Breast epithelium (tissue), 4 donors: ENCODE results near the gene ATF3. TPM values are rescaled to one million over a fixed set of nuclear protein-coding genes. Genes with fewer than 3 reads are reported as not detected.
A peak's percentile ranks its signal among the peaks of the same experiment; 100 is the strongest.

Source experiments
- DNase-seq, 2 donors: peaks; one replicate each; pipeline ENCODE4 v3.0.0-alpha.2; 2019; ENCODE audit warnings: low spot score in 2 of 2
- H3K27ac ChIP-seq, 2 donors: fragments of 200-600 bp; sonication (generic) in 1 of 2; one replicate each; pipeline ENCODE4 v1.5.1; 2016 to 2019; ENCODE audit warnings: mild to moderate bottlenecking in 1 of 2
- H3K27me3 ChIP-seq, 2 donors: fragments of 200-600 bp; sonication (generic) in 1 of 2; one replicate each; pipeline versions ENCODE4 v1.5.1 to v1.6.0; 2017 to 2019; ENCODE audit warnings: control low read depth in 1 of 2, mild to moderate bottlenecking in 1 of 2
- H3K36me3 ChIP-seq: fragments of 200-600 bp; one replicate; pipeline ENCODE4 v1.5.1; 2019
- H3K4me1 ChIP-seq, 2 donors: fragments of 200-600 bp; sonication (generic); one replicate each; pipeline ENCODE4 v1.5.1; 2016 to 2019; ENCODE audit warnings: control low read depth in 1 of 2
- H3K4me3 ChIP-seq, 3 donors: fragments of 200-600 bp; sonication (generic); 1 replicate in 2 of 3; 2 replicates in 1 of 3; pipeline ENCODE4 v1.5.1; 2016 to 2019; ENCODE audit warnings: mild to moderate bottlenecking in 3 of 3, moderate library complexity in 2 of 3
- H3K9me3 ChIP-seq, 2 donors: fragments of 200-600 bp; sonication (generic) in 1 of 2; one replicate each; pipeline ENCODE4 v1.5.1; 2016 to 2019; ENCODE audit warnings: control low read depth in 1 of 2
- POLR2A ChIP-seq: fragments of 450-650 bp; IDR thresholded peaks from one replicate; pipeline ENCODE4 v1.6.1; 2016; ENCODE audit warnings: antibody characterized with exemption, mild to moderate bottlenecking, moderate library complexity
- POLR2AphosphoS5 ChIP-seq, 3 donors: sonication (generic); formaldehyde crosslinking; IDR thresholded peaks; one replicate each; pipeline ENCODE4 v1.6.1; 2017; ENCODE audit warnings: antibody characterized with exemption in 3 of 3
- intact Hi-C: fragments of 100-400 bp; cut with DNase I; formaldehyde crosslinking; loops from one replicate; pipeline ENCODE4 v1.15.1; 2023; ENCODE audit warnings: low total_unique reads
- total RNA-seq, 3 donors: library from RNA; depleted of rRNA; stranded (reverse); fragments of >200 nt; gene quantifications; one replicate each; pipeline ENCODE4 v1.1.0, GENCODE V29; 2016
- TF ChIP-seq, protein P1 (sequence below), 3 donors: fragments of 450-650 bp; IDR thresholded peaks; one replicate each; pipeline ENCODE4 v1.5.1; 2016 to 2017; ENCODE audit warnings: antibody characterized with exemption in 3 of 3, mild to moderate bottlenecking in 3 of 3, moderate library complexity in 3 of 3

ATF3 gene
- total RNA-seq, 3 donors from 2014 or later, result 6.7 to 90.9 (median 26.9) TPM

DNA sequence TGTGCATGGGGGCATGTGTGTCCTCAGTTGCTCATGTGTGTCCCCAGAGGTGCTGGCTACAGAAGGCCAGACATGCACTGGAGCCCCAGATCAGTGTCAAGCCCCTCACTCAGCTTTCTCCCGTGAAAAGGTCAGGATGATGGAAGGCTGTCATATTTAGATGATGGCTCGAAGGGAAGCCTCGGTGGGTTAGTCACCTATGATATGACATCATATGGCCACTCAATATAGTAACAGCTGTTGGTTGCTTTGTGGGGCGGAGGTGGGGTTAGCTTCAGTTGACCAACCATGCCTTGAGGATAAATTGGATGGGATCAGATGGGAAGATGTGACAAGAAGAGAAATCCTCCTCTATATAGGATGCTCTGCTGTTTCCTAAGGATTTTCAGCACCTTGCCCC is 43.5 kb upstream of the ATF3 start:
- no peak for DNase-seq
- H3K4me1 ChIP-seq, result no peaks in the 10 kb centered on the region
- H3K4me3 ChIP-seq, result no peak overlapping the region
- TF ChIP-seq POLR2A (no peak), POLR2AphosphoS5 (IDR thresholded peaks at IDR 0.05) (no peak)
- TF ChIP-seq, protein P1, sequence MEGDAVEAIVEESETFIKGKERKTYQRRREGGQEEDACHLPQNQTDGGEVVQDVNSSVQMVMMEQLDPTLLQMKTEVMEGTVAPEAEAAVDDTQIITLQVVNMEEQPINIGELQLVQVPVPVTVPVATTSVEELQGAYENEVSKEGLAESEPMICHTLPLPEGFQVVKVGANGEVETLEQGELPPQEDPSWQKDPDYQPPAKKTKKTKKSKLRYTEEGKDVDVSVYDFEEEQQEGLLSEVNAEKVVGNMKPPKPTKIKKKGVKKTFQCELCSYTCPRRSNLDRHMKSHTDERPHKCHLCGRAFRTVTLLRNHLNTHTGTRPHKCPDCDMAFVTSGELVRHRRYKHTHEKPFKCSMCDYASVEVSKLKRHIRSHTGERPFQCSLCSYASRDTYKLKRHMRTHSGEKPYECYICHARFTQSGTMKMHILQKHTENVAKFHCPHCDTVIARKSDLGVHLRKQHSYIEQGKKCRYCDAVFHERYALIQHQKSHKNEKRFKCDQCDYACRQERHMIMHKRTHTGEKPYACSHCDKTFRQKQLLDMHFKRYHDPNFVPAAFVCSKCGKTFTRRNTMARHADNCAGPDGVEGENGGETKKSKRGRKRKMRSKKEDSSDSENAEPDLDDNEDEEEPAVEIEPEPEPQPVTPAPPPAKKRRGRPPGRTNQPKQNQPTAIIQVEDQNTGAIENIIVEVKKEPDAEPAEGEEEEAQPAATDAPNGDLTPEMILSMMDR (IDR thresholded peaks at IDR 0.05), result no peak
- H3K27ac ChIP-seq, result no peak overlapping the region
- no peaks in the 10 kb centered on the region for H3K27me3 ChIP-seq
- H3K36me3 ChIP-seq, result no peaks in the 10 kb centered on the region
- no peaks in the 10 kb centered on the region for H3K9me3 ChIP-seq
- intact Hi-C loops, result loop anchor here (5.0 kb wide), 1 partner anchor 42 kb away; the partner anchor contains the start of gene ATF3

DNA sequence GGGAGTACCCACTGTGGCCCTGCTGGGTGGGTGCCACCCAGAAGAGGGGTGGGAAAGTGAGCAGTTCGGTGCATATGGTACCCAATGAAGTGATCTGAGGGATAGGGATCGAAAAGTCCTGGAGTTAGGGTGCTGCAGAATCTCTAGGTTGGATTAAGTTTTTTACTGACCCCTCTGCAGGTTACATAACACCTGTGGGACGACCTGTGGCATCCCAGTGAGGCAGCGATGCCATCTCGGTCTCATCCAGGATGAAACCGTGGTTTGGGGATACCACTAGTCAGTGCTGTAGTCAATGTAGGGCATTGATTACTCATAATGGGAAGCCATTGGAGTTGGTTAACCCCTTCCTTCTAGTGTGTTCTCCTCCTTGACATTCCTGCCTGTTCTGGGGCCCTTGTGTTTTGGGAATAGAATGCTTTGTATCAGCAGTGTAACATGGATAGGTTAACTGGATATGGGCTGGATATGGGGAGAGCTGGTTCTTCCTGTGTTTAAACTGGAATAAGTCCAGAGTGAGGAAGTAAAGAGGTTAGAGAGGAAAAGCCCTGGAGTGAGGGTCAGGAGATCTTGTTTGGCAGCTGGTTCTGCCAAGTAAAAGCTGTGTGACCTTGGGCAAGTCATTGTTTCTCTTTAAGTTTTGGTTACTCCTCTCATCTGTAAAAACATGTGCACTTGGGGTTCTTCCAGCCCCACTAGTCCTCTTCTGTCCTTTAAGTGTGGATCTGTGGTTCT is 42.8 kb upstream of the ATF3 start:
- peak overlapping the region; percentile 82 to 87 for H3K27ac ChIP-seq
- intact Hi-C loops, result loop anchor here (5.0 kb wide), 1 partner anchor 42 kb away; the partner anchor contains the start of gene ATF3
- TF ChIP-seq POLR2AphosphoS5 (IDR thresholded peaks at IDR 0.05), result no peak
- H3K4me1 ChIP-seq, result no peaks in the 10 kb centered on the region
- no peak overlapping the region for H3K4me3 ChIP-seq
- no peaks in the 10 kb centered on the region for H3K9me3 ChIP-seq
- H3K27me3 ChIP-seq, result no peaks in the 10 kb centered on the region
- no peaks in the 10 kb centered on the region for H3K36me3 ChIP-seq
- no peak for DNase-seq

DNA sequence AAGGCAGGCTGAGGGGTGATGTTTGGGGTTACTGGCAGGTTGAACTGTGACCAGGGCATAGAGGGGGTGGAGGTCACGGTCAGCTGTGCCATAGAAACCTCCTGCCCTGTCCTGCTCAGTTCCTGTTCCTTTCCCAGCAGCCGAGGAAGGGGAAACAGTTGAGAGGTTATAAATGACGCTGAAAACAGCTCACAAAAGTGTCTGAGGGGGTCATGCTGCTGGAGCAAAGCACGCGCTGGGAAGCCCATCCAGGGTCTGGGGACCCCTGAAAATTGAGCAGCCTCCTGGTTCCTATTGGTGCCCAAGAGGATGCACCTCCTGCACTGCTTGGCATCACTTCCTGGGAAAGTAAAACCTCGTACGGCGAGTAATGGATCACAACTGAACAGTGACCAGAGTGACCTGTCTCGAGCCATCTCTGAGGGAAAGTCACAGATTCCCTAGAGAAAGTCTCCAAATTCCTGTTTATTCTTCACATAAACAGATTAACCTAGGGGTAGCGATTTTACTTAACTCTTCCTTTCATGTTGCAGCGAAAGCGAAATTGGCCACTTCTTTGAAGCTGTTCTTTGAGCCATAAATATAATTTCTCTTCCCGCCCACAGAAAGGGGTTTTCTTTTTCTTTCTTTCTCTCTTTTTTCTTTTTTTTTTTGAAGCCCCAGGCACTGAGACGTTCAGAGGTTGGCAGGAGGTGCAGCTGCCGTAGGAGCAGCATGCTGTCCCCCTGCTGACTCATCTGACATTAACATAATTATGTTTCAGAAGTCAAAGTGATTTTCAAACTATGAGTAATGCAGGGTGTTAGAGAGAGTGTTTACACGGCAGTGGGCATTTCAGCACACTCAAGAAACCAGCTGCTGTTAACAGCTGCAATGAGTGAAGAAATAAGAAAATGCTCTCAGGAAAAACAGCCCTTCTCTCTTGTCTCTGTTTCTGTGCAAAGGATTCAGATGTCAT is 41.8 kb upstream of the ATF3 start:
- Histone ChIP-seq H3K27me3 (no peaks in the 10 kb centered on the region), H3K36me3 (no peaks in the 10 kb centered on the region), H3K4me1 (no peaks in the 10 kb centered on the region), H3K4me3 (peak overlapping the region; percentile 44 to 69 (median 48)), H3K9me3 (no peaks in the 10 kb centered on the region), H3K27ac (peak overlapping the region; percentile 82 to 87)
- intact Hi-C loops, result loop anchor here (5.0 kb wide), 1 partner anchor 40 kb away; the partner anchor contains the start of gene ATF3
- TF ChIP-seq, protein P1 (IDR thresholded peaks at IDR 0.05), result peak in 1 of 3 donors; percentile 29
- no peak for TF ChIP-seq POLR2A
- TF ChIP-seq POLR2AphosphoS5 (IDR thresholded peaks at IDR 0.05), result peak in 2 of 3 donors; percentile 16 to 75
- no peak for DNase-seq

DNA sequence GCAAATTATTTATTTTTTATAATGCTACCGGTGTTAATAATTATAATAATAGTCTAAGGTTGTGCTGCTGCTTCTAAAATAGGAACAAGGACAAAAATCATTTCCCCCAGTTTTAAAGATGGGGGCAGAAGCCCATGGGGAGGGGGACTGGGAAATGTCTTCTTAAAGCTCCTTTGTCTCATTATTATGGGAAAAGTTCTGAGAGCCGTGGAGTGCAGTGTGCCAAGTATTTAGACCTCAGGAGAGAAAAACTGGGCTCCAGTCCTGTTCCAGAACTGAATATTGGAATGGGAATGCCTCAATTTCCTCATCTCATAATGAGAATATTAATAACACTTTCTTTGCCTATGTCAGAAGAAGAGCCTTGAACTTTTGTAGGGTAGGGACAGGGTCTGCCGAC is 40.9 kb upstream of the ATF3 start:
- Histone ChIP-seq H3K27ac (peak overlapping the region; percentile 82 to 87), H3K4me3 (no peak overlapping the region), H3K36me3 (no peaks in the 10 kb centered on the region), H3K27me3 (no peaks in the 10 kb centered on the region), H3K4me1 (no peaks in the 10 kb centered on the region), H3K9me3 (no peaks in the 10 kb centered on the region)
- no peak for DNase-seq
- intact Hi-C loops, result loop anchor here (5.0 kb wide), 1 partner anchor 40 kb away; the partner anchor contains the start of gene ATF3
- TF ChIP-seq POLR2AphosphoS5 (IDR thresholded peaks at IDR 0.05) (no peak), POLR2A (no peak)

DNA sequence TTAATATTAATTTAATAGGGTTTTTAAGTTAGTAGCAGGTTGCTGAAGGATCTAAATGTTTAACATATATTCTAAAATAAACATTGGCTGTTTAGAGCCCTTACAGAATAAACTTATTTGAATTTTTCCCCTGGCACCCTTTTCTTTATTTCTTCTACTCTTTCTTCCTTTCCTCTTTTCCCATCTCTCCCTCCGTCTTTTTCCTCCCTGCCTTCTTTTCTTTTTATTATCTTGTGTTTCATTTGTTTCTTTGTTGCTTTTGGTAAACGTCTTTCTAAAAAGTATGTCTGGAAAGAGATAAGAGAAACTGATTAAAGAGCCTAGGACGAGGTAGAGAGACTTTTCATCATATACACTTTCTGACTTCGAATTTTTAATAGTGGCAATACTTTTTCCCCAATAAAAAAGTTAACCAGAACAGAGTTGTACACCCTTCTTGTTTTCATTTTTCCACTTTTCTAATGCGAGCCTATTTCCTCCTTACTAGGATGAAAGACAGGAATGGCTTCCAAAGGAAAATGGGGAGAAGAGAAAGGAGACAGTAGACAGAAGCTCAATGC is 39.5 kb upstream of the ATF3 start:
- H3K36me3 ChIP-seq, result no peaks in the 10 kb centered on the region
- no peak overlapping the region for H3K27ac ChIP-seq
- DNase-seq, result no peak
- intact Hi-C loops, result loop anchor here (5.0 kb wide), 1 partner anchor 38 kb away; the partner anchor contains the start of gene ATF3
- H3K4me1 ChIP-seq, result no peaks in the 10 kb centered on the region
- TF ChIP-seq POLR2AphosphoS5 (IDR thresholded peaks at IDR 0.05) (no peak), POLR2A (no peak)
- TF ChIP-seq, protein P1 (IDR thresholded peaks at IDR 0.05), result no peak
- no peaks in the 10 kb centered on the region for H3K27me3 ChIP-seq
- H3K4me3 ChIP-seq, result no peak overlapping the region
- no peaks in the 10 kb centered on the region for H3K9me3 ChIP-seq
